HK-2 (cell line): ENCODE measurements around the gene TMEM11.
"Not testable (repeated sequence)": the region's sequence is repeated elsewhere in the genome, so short reads cannot be mapped to it uniquely, and the experiment has no call there.

Experiments used
- DNase-seq: peaks from one replicate; pipeline ENCODE4 v3.0.0-alpha.2; 2018; ENCODE audit not compliant: unreplicated experiment

The TMEM11 gene

DNA sequence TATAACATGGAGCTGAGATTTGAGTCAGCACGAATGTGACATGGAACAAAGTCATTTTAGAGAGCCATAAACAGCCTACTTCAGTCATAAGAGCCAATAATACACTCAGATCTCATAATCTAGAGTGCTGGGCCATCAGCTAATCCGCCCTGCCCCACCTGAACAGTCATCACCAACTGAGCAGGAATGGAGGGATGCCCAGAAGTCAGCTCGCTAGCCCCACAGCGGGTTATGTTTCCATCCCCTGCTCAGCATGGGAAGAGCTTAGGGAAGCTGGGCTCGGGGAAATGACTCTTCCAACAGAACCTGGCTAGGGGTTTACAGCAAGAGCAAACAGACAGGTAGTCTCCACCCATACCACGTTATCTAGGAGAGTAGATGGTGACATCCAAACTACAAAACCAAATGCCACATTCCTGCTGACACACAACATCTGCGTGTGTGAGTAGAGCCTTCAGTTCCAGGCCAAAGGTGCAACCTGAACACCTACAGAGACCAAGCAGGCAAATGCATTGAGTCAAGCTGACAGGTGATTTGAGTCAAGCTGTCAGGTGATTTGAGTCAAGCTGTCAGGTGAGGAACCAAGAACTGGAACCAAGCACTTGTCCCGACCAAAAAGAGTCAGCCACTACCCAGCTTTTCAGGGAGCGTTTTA lies 2.0 kb downstream of the TMEM11 start:
- DNase-seq: no peak

DNA sequence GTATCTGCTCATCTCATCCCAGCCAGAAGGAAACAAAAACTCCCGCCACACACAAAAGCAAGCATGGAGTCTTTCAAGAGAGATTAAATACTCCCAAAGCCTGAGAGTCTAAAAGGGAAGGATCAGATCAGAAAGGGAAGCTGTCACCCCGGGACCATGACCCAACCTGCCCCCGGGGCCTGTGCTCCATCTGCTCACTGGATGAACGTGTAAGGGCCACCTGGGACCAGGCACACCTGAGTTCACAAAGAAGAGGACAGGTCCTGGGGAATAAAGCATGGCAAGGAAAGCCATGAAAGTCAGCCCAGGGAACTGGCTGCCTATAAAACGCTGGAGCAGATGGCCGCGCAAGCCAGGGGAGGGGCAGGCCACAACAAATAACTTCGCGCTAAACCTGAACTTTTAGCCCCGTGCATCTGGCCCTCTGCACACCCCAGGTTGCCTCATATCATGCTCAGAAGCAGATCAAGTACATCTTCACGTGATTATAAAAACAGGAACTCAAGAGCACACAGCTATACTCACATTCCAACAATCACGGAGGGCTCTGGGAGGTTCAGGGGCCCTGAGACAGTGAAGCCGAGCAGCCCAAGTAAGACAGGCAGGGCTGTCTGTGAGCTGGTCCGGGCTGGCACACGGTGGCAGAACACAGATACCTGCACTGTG lies 3.4 kb downstream of the TMEM11 start:
- DNase-seq: no peak

DNA sequence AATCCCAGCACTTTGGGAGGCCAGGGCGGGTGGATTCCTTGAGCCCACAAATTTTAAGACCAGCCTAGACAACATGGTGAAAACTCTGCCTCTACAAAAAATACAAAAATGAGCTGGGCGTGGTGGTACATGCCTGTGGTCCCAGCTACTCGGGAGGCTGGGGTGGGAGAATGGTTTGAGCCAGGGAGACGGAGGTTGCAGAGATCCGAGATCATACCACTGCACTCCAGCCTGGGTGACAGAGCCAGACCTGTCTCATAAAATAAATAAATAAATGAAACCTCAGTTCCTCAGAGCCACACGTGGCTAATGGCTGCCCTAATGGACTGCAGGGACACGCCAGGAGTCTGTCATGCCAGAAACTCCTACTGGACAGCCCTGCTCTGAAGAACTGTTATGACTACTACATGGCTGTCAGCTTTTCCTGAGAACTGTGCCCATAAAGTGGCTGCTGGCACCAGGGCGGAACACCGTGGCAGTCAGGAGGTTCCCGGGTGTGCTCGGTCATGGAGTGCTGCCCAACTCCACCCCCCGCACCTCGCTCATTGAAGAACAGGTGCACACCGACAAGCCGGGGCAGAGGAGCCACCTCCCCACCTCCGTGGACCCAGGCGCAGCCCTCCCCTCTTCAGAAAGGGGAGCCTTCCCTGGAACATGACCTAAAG lies 4.3 kb downstream of the TMEM11 start:
- no peak for DNase-seq

DNA sequence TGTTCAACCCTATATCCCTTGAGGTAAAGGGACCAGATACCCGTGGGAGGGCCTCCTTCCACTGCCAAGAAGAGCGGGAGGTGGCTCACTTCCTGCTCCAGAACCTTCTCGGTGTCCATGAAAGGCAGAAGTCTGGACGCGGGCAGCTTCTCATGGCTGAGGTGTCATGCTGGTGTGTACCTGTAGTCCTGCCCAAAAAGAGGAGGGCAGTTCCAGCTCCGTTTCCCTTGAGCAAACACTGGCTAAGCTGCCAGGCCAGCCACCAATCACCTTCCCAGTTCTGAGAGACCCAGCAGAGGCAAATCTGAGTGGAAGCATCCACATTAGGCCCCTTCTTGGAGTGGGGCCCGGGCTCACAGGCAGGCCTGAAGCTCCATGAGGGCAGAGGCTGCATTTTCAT lies 5.6 kb downstream of the TMEM11 start:
- DNase-seq: no peak

DNA sequence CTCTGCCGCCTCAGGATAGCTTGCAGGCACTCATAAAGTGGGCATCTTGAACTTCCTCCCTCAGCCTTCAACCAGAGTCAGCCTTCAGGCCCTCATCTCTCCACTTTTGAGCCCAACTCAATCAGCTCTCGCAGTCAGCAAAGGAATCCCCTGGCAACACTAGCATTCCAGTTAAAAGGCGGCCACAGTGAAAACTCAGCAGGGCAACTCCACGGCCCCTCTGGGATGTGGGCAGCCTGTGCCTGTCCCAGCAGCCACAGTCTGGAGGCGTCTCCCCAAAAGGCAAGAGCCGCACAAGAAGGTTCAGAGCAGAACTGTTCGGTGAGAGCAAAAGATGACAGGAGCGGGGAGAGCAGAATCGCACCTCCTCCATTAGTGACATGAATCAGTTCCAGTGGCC lies 9.0 kb downstream of the TMEM11 start:
- no peak for DNase-seq

DNA sequence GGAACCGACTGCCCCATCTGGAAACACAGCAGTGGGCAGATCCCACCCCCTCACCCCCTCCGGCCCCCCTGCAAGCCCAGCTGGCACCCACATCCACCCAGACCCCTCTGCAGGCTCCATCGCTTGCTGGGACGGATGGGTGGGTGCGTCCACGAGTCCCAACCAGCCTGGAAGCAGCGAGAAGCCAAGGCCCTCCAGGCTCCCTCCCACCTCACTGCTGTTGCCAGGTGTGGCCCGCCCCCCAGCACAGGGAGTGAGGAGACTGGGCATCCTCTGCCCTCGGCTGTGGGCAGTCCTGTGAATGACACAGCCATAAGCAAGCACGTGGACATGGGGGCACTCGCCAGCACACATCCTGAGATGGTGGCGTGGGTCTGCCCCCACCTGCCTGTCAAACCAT lies 11.4 kb downstream of the TMEM11 start:
- DNase-seq: no peak

DNA sequence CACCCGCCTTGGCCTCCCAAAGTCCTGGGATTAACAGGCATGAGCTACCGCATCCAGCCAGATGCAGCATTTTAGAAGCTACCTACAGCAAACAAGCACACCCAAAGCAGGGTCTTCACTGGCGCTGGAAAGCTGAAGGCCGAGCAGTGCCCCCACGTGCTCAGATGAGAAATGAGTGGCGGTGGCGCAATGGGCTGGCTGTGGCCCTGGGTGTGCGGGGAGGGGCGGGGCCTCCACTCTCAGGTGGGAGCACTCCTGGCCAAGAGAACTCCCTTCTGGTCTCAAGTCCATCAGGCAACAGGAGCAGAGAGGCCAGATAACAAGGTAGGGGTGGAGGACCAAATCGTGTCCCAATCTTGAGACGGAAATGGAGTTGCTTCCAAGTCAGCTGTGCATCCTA lies 12.1 kb downstream of the TMEM11 start:
- DNase-seq: no peak

DNA sequence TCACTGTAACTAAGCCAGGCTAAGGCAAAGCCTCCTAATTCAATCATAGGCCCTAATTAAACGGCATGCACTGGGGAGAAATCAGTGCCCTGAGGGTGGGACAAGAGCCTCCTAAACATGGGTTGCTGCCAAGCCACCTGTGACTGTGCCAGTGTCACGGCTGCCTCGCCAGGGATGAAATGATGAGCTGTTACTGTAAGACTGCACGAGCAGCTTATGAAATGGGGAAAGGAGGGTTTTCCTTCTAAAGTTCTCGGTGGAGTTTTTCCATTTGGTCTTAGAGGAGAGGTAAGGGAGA lies 12.7 kb downstream of the TMEM11 start:
- DNase-seq: no peak

DNA sequence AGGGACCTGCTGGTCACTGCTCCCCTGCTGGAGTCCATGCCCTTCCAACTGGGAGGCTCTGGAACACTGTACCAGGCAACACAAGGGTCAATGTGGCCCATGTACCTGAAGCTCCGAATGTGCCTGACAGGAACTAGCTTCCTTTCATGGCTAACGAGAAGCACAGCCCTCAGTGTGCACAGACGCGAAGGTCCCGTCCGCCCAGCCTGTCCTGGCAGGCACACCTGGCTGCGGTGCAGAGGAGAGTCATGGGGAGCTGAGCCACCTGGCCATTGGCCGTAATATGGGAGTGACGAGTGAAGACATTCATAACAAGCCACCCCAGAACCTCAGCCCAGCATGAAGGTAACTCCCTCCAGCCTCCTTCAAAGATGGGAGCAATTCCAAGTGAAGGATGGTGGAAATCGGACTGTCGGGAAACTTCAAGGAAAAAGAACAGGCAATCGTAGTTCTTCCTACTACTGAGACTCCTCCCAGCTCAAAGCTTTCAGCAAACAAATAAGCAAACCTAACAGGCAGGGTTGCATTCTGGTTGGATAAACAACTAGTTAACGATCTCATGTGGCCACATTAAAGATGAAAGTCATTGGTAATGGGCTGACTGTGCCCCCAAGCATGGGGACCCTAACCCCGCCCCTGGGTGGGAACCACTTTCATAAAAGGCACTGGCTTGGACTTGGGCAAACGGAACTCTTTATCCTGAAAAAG lies 13.2 kb downstream of the TMEM11 start:
- DNase-seq: no peak

DNA sequence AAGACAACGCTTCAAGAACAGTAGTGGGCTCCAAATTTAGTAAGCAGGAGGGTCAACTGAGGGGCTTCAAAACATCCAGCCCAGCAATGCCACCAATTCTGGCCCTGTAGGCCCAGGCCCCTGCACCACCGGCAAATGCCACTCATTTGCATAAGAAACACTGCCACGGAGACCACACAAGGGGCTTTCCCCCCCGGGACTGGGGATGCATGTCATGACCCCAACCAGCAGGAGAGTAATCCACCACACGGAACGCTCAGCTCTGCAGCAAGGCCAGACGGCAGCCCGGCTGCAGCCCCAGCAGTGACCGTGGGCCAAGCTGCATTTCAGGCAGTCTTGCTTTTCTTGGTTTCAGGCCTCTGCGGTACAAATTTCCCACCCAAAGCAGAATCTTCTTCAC lies 14.1 kb downstream of the TMEM11 start:
- no peak for DNase-seq

DNA sequence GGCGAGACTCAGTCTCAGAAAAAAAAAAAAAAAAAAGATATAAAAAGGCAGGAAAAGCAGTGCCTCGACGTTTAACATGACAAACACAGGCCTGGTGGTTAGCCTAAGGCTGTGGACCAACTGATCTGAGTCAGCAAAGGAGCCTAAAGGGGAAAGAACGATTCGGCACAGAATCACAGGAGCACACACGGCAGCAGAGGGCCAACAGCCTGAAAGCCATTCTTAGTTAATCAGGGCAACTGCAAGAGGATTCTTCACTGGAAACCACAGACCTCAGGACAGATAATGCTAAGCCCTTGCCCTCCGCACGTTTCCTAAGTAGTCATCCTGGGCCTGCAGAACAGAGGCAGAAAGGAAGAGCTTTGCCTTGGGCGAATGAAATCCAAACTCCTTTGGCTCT lies 14.7 kb downstream of the TMEM11 start:
- DNase-seq: no peak

DNA sequence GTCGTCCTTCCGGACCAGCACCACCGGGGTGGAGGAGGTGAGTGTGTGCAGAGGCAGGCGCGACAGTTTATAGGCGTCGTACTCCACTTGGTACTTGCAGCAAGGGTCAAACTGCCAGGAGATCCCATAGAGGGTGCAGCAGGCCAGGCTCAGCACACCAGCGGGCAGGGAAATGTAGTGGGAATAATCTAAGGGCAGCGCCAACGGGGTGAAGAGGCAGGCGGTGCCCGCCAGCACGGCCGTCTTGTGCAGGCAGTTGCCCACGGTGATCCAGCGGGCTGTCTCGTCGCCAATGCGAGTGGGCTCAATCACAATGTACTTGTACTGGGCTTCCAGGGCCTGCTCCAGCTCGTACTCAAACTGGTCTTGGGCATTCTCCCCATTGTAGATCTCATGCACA lies 15.6 kb downstream of the TMEM11 start:
- DNase-seq: no peak

DNA sequence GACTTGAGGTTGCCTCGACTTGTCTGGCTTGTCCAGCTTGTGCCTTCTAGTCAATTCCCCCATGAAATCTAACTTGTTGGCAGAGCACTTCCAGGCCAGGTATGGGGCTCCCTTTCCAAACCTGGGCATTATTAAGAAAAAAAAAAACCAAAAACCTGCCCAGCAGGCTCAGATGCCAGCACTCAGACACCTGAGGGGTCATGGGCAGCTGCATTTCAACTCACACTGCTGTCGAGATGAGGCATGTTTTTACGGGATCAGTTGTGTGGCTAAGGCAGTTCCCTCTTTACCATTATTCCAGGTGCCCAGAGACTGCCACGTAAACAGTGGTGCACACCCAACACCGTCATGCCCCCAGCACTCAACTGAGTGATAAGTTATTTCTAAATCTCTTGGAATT lies 17.8 kb downstream of the TMEM11 start:
- DNase-seq: no peak

DNA sequence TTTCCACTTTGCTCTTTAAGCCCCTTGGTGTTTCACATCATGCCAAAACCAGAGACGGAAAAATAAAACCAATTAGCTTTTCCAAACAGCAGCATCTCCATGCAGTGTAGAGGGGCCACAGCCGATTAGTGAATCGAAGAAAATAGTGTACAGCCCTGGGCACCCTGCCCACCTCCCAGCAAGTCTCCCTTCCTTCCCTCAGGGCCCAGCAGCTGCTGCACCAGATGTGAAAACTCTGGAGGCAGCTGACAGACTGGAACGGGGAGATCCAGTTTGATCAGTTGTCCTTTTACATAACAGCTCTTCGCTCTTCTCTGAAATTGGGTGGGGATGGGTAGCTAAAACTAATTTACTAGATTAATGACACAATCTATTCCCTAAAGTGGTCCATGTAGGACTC lies 19.3 kb downstream of the TMEM11 start:
- no peak for DNase-seq

DNA sequence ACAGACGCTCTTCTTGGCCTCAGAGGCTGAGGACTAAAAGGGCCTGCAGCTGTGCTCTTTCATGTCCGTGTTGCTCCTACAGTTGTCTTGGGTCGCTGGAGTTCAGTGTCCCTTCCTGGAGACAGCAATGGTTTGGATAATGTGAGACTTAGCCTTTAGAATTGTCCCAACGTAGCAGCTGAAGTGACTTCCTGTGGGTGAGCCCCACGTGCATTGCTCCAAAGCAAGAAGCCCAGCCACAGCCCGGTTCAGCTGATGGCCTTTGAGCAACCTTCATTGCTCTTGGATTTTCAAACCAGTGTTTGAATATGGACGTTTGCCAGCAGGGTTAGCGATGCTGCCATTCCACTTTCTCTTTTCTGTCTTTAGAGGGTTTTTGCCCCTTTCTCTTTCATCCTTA lies 19.7 kb downstream of the TMEM11 start:
- no peak for DNase-seq

DNA sequence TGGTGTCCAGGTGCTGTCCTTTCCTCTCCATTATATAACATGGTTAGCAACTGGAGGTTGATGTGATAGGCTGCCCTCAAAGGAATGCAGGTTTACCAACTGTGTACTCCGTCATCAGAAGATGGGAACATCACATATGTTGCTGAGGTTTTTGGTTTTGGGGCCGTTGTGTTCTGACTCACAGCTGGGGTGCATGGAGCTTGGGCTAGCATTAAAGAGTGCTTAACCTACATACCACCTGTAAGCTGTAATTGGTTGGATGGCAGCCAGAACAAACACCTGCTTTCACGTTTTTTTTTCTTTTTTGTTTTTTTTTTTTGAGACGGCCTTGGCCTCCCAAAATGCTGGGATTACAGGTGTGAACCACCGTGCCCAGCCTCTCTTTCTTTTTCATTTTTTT lies 20.9 kb downstream of the TMEM11 start:
- no peak for DNase-seq

DNA sequence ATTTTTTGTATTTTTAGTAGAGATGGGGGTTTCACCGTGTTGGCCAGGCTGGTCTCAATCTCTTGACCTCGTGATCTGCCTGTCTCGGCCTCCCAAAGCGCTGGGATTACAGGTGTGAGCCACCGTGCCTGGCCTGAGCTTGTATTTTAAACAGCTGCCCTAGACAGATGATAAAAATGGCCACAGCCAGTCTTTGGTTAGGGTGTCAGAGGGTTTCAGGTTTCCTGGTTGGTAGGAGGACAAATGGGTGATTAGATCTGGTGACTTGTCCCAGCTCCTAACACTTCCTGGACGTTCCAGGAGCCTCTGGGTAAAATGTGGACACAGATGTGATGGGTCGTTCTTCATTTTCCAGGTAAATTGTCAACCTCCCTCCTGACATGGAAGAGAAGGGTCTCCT lies 21.5 kb downstream of the TMEM11 start:
- not testable (repeated sequence) for DNase-seq

DNA sequence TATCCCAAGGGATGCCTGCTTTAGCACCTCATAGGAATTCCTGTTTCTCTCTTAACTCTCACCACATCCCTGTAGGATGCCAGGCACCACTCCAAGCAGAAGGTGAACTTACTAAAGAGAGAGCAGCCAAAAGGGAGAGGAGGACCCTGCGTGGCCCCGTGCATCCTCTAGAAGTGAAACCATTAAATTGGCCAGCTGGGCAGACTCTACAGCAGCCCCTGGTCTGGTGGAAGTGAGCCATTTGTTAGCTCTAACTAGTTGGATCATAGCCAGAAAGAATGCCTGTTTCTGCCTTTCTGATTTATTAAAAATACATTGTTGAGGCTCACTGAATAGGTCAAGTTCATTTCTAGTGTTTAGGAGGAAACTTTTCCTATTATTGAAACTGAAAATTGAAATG lies 22.3 kb downstream of the TMEM11 start:
- no peak for DNase-seq

DNA sequence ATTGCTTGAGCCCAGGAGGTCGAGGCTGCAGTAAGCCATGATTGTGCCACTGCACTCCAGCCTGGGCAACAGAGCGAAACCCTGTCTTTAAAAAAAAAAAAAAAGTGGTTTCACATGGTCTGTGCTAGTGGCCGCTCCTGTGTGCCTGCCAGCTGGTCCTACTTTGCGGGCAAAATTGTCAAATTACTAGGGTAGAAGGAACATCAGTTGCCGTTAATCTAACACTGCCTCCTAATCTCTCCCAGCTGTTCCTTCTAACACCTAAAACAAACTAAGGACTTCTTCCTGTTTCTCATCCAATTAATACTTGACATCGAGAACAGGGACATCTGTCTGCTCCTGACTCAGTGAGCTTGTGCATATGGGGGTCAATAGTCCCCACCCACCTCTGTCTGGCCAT lies 23.9 kb downstream of the TMEM11 start:
- no peak for DNase-seq

DNA sequence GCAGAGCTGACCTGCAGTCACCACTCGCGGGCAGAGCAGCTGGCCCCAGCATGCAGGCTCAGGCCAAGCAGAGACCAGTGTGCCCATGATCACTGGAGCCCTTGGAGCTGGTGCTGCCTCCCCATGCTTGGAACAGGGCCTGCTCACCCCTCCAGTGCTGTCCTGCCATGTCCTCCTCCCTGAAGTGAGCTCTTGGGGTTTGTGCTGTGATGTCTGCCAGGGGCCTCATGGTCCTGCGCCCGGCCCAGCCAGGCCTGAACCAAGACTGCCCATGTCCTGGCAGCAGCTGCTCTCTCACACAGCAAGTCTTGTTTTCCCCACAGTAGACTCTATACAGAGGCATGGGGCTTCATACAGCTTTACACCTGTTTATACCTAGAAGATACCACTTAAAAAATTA lies 24.6 kb downstream of the TMEM11 start:
- no peak for DNase-seq

DNA sequence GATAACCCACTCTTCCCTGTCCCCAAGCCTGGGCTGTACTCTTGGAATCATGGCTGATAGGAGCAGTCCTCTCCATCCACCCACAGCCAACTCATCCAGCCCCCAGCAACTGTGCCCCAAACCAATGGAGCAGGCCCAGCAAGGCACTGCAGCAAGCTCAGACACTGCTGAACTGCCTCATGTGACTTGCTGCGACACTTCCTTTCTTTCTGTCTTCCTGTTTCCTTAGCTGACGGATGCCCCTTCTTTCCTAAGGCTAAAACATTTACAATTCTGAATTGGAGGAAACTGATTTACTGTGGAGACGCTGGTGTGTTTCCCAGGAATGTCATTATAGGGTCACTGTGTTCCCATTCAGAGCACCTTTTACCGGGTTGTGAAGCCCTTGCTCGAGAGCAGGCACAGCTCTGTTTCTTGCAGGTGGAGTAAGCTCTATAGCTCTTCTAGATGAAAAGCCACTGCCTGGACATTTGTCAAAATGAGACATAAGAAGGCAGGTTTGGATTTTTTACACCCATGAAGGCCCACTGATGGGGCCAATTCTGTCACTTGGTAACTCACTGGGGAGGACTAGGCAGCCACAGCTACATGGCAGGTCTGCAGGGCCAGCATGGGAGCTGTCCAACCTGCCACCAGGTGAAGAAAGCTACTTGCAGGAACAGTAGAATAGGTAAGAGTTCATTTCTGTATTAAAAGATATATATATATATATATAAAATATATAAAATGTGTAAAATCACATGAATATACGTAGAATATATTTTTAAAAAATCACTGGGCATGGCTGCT lies 27.4 kb downstream of the TMEM11 start:
- no peak for DNase-seq

DNA sequence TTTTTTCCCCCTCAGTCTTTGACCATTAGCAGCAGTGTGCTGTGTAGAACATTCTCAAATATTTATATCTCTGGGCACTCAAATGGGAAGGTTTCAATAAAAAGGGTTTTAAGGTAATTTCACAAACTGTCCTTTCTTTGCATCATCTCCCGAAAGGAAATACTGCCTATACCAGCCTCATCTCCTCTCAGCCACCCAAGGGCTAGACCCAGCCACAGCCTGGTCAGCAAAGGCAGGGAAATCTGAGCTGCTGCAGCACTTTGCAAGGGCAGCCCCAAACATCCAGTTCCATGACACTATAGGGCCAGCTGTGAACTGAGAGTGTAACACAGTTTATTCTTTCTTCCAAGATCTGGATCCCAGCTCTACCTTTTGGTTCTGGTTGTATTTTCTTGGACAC lies 28.9 kb downstream of the TMEM11 start:
- DNase-seq: no peak
